Duodenal mucosa (tissue), 2 donors: ENCODE measurements around the gene PAIP2B.
A peak's percentile ranks its signal among the peaks of the same experiment; 100 is the strongest.
"Not testable (repeated sequence)": the region's sequence is repeated elsewhere in the genome, so short reads cannot be mapped to it uniquely, and the experiment has no call there.

Source experiments
- H3K27ac ChIP-seq: one replicate; pipeline ENCODE4 v1.7.0; 2013; ENCODE audit warnings: low read depth, low read length
- H3K27me3 ChIP-seq, 2 donors: one replicate each; pipeline ENCODE4 v1.7.0; 2013; ENCODE audit warnings: low read length in 2 of 2, control low read depth in 1 of 2; ENCODE audit not compliant: insufficient read depth in 2 of 2, control insufficient read depth in 1 of 2
- H3K36me3 ChIP-seq, 2 donors: one replicate each; pipeline ENCODE4 v1.7.0; 2013; ENCODE audit warnings: low read length in 2 of 2, control low read depth in 1 of 2; ENCODE audit not compliant: insufficient read depth in 2 of 2, control insufficient read depth in 1 of 2
- H3K4me1 ChIP-seq, 2 donors: one replicate each; pipeline ENCODE4 v1.7.0; 2013; ENCODE audit warnings: low read length in 2 of 2, control low read depth in 1 of 2; ENCODE audit not compliant: insufficient read depth in 2 of 2, control insufficient read depth in 1 of 2
- H3K4me3 ChIP-seq, 2 donors: one replicate each; pipeline ENCODE4 v1.7.0; 2013; ENCODE audit warnings: low read length in 2 of 2, low read depth in 1 of 2
- H3K9ac ChIP-seq, 2 donors: one replicate each; pipeline ENCODE4 v1.7.0; 2013; ENCODE audit warnings: low read length in 2 of 2, low read depth in 1 of 2
- H3K9me3 ChIP-seq, 2 donors: one replicate each; pipeline ENCODE4 v1.7.0; 2013; ENCODE audit warnings: low read length in 2 of 2, control low read depth in 1 of 2; ENCODE audit not compliant: control insufficient read depth in 1 of 2

Gene PAIP2B

DNA sequence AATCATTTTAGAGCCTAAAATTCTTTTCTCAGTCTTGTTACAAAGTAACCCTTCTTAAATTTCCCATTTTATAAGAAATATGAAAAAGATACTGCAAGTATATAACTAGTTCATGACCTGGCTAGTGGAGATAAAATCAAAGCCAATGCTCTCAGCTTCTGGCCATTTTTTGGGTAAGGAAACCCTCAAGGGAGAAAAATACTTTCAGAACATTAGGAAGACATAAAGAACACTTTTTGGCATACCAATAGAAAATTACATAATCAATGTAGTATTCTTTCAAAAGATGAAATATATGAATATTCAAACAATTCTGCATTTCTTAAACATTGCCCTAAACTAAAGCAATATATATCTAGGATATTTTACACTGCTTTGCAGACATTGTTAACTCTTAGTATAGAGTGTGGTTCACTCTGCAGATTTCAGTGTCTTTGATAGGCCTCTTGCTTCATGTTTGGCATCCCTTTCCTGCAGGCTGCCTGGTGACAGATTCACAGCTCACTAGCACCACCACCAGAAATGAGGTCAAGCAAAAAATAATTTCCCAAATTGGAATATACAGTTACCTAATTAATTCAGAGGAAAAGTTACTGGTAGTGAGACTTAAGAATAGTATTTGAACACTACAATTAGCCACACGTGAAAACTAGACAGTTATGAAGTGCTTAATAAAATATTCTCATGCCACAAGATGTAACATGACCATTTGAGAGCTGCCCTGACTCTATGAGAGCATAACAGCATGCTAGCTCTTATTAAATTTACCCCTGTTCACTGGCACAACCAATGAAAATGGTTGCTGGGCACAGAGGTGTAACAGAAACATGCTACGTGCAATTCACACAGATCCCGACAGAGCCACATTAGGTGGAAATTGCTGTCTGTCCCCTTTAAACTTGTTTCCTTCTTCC lies 36.0 kb downstream of the PAIP2B start:
- H3K4me3 ChIP-seq: no peak overlapping the region

DNA sequence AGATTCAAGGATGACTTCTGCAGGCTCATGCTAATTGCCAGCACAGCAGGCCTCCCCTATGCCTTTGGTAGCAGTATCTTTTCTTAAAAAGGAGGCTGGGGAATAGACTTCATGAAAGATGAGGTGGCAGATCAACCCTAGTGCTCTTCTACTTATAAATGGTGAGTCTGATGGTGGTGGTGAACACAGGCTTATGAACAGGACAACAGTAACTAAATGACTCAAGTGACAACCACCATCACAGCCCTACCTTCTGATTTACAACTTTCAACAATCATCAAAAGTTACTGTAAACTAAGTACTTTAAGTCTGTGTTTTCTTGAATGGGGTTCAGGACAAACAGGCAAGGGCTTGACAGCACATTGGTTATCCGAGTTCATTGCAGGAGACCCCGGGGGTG lies 39.3 kb downstream of the PAIP2B start:
- H3K4me1 ChIP-seq: no peaks in the 10 kb centered on the region
- no peaks in the 10 kb centered on the region for H3K36me3 ChIP-seq
- no peak overlapping the region for H3K27ac ChIP-seq
- no peak overlapping the region for H3K4me3 ChIP-seq
- H3K9ac ChIP-seq: no peak overlapping the region
- H3K27me3 ChIP-seq: no peaks in the 10 kb centered on the region
- no peaks in the 10 kb centered on the region for H3K9me3 ChIP-seq

More for the DNA sequence above, 36.0 kb downstream of the PAIP2B start:
- Histone ChIP-seq H3K36me3 (no peaks in the 10 kb centered on the region), H3K27me3 (no peaks in the 10 kb centered on the region), H3K27ac (no peak overlapping the region), H3K9me3 (no peaks in the 10 kb centered on the region), H3K9ac (no peak overlapping the region), H3K4me1 (no peaks in the 10 kb centered on the region)

DNA sequence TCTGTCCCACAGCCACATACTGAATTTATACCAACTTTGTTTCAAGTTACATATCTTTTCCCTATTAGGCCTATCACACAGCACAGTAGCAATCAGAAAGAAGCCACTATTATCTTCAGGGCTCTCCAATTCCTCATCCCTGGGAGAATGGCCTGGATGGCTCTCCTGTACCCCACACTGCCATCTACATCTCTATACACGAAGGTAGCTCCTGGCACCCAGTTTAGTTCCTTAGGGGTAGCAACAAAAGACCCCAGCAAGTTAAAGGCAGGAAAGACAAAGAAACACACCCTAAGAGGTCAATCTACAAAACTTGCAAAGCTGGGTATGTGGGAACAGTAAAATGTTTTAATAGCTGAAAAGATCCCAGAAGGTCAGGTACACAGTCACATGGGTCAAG lies 39.9 kb downstream of the PAIP2B start:
- H3K36me3 ChIP-seq: no peaks in the 10 kb centered on the region
- H3K27me3 ChIP-seq: no peaks in the 10 kb centered on the region
- no peak overlapping the region for H3K27ac ChIP-seq
- no peak overlapping the region for H3K4me3 ChIP-seq
- H3K9ac ChIP-seq: no peak overlapping the region
- H3K4me1 ChIP-seq: no peaks in the 10 kb centered on the region
- no peaks in the 10 kb centered on the region for H3K9me3 ChIP-seq

DNA sequence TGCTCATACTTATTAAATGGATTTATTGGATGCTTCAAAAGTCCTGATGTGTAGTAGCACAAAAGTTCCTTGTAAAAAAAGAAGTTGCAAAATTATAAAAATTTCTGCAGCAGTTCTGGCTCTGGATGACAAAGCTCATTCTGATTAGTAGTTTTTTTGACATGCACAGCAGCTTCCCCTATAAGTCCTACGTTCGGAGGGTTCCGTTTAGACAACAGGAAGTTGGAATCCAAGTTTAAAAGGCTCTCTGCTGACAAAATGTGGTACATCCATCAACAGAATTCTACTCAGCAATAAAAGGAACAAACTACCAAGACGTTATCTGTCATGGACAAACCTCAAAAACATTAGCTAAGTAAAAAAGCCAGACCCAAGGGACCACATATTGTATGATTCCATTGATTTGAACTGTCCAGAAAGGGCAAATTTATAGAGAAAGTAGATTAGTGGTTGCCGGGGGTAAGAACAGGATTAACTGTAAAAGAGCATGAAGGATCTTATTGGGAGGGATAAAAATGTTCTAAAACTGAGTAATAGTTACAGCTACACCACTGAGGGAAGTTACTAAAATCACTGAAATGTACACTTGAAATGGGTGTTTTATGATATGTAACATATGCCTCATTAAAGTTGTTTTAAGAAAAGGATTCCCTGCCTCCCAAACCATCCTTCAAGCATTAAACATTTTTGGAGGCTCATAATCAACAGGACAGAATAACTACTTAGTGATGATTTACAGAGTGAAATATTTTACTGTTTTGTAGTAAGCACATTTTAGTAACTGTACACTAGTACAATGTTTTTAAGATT lies 43.4 kb downstream of the PAIP2B start:
- H3K36me3 ChIP-seq, H3K9ac ChIP-seq, H3K4me3 ChIP-seq, H3K4me1 ChIP-seq, H3K9me3 ChIP-seq, H3K27ac ChIP-seq, H3K27me3 ChIP-seq: not testable (repeated sequence)

DNA sequence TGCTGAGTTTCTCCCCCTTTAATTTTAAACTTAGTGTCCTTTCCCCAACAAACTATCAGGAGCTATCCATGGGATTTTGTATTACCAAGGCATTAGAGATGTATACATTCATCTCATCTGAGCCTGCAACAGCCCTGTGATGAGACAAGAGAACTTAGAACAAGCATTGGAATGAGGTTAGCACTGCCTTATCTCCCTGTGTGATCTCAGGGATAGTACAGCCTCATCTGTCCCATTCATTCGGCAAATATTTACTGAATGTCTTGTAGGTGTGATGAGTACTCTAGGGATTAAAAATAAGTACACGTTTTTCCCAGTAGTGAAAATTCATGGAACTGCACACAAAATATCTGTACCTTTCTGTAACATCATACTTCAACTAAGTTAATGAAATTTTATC lies 45.6 kb downstream of the PAIP2B start:
- H3K36me3 ChIP-seq: no peaks in the 10 kb centered on the region
- H3K27me3 ChIP-seq: no peaks in the 10 kb centered on the region
- H3K27ac ChIP-seq: no peak overlapping the region
- H3K4me3 ChIP-seq: no peak overlapping the region
- no peaks in the 10 kb centered on the region for H3K4me1 ChIP-seq
- no peaks in the 10 kb centered on the region for H3K9me3 ChIP-seq
- no peak overlapping the region for H3K9ac ChIP-seq

DNA sequence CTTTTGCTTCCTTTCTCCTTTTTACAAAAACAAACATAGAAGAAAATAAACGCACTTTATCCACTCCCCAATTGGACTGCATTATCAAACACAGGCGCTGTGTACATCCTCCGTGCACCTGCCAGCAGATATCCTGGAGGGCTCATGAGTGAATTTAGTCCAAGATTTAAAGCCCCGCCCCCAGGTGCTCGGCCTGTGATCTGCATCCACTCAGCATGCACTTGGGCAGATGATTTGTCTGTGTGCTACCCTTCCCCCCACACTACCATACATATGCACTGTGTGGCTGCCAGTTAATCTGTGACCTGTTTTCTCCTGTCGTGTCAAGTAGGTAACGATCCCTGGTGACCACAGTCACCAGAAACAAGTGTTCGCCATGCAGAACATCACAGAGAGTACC lies 48.1 kb downstream of the PAIP2B start:
- H3K36me3 ChIP-seq, H3K9me3 ChIP-seq, H3K27me3 ChIP-seq, H3K4me3 ChIP-seq, H3K27ac ChIP-seq, H3K9ac ChIP-seq, H3K4me1 ChIP-seq: not testable (repeated sequence)

DNA sequence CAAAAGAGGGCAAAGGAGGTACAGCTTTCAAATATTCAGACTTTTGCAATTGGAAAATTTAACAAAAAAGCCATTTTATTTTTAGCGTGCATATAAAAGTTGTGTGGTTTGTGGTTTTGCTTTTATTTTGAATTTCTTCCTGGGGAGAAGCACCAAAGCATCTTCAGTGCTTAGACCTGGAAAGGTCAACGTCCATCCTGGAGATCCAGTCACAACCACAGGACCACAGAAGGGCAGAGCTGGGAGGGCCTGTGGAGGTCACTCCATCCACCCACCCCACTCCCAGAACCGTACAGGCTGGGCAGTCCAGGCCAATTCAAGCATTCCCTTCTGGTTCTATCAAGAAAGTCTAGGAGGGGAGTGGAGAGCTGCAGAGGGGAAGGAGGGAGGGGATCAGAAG lies 52.7 kb downstream of the PAIP2B start:
- H3K9me3 ChIP-seq: no peaks in the 10 kb centered on the region
- H3K27ac ChIP-seq: no peak overlapping the region
- no peak overlapping the region for H3K4me3 ChIP-seq
- no peak overlapping the region for H3K9ac ChIP-seq
- no peaks in the 10 kb centered on the region for H3K36me3 ChIP-seq
- no peaks in the 10 kb centered on the region for H3K27me3 ChIP-seq
- no peaks in the 10 kb centered on the region for H3K4me1 ChIP-seq

DNA sequence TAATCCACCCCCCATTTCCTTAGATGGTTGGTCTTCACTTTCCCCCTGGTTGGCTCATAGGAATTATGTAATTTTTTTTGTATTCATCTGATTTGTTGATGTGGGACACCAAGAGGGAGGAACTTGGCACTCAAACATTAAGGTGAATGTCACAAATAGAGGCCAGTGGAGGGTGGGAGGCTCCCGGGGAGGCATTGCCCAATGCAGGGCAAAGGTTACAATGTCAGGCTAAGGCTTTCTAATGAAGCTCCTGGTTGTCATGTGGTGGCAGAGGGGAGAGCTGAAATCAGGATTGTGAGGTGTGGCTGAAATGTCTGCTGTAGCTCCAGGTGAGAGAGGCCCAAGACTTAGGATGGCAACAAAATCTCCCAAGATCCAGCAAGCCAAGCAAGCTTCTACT lies 53.8 kb downstream of the PAIP2B start:
- H3K4me1 ChIP-seq: no peaks in the 10 kb centered on the region
- H3K27me3 ChIP-seq: no peaks in the 10 kb centered on the region
- no peak overlapping the region for H3K4me3 ChIP-seq
- H3K9ac ChIP-seq: no peak overlapping the region
- no peaks in the 10 kb centered on the region for H3K9me3 ChIP-seq
- H3K27ac ChIP-seq: no peak overlapping the region
- no peaks in the 10 kb centered on the region for H3K36me3 ChIP-seq

DNA sequence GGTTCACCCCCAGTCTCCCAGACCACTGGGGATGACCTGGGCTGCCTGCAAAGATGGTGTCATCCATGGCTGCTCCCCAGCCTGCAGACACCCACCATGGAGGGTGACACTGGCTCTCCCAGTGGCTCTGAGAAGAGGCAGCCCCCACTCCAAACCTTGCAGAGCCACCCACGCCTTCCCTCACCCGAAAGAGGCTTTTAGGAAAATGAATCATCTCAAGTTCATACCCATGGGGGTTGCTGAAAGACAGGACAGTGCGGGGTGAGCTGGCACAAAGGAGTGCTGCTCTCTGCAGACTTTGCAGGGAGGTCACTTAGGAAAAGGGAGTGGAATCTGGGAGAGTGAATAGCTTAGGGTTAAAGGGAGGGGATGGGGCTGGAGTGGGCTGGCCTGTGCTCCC lies 60.1 kb downstream of the PAIP2B start:
- Histone ChIP-seq H3K9me3 (no peaks in the 10 kb centered on the region), H3K27me3 (no peaks in the 10 kb centered on the region), H3K4me3 (no peak overlapping the region), H3K9ac (no peak overlapping the region), H3K4me1 (no peaks in the 10 kb centered on the region), H3K36me3 (no peaks in the 10 kb centered on the region), H3K27ac (no peak overlapping the region)

DNA sequence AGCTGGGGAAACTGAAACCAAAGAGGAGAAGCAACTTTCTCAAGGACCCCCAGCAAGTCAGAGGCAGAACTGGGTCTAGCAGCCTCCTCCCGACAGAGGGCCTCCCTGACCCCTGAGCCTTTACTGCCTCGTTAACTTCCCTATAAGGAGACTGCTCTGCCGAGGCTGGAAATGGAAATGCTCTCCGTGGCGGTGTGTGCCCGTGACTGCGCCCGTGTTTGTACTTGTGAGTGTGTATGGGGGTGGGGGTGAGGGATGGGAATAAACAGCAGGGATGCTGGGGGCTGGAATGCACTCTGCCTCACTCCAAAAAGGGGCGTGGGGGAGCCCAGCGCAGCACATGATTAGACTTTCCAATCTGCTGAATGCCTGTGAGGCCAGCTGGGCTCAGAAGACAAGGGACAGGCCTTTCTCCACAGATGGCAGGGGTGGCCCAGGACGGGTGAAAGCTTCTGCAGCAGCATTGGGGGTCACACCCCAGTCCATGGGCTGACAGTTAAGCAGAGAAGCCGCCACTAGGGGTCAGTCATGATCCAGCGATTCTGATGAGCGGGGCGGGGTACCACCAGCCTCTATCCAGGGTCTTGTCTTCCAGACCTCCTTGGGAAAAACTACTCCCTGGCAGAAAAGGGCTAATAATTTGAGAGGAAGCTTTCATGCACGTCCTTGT lies 69.6 kb downstream of the PAIP2B start:
- H3K4me1 ChIP-seq: peaks cover 0 to 3% of the 10 kb centered on the region in 2 donors
- H3K36me3 ChIP-seq: no peaks in the 10 kb centered on the region
- no peaks in the 10 kb centered on the region for H3K9me3 ChIP-seq
- H3K27ac ChIP-seq: no peak overlapping the region
- H3K9ac ChIP-seq: no peak overlapping the region
- H3K4me3 ChIP-seq: peak overlapping the region; percentile 29 to 40
- peaks cover 0 to 7% of the 10 kb centered on the region in 2 donors for H3K27me3 ChIP-seq
